Measurements from ENCODE around the gene PIK3R2.

DNA sequence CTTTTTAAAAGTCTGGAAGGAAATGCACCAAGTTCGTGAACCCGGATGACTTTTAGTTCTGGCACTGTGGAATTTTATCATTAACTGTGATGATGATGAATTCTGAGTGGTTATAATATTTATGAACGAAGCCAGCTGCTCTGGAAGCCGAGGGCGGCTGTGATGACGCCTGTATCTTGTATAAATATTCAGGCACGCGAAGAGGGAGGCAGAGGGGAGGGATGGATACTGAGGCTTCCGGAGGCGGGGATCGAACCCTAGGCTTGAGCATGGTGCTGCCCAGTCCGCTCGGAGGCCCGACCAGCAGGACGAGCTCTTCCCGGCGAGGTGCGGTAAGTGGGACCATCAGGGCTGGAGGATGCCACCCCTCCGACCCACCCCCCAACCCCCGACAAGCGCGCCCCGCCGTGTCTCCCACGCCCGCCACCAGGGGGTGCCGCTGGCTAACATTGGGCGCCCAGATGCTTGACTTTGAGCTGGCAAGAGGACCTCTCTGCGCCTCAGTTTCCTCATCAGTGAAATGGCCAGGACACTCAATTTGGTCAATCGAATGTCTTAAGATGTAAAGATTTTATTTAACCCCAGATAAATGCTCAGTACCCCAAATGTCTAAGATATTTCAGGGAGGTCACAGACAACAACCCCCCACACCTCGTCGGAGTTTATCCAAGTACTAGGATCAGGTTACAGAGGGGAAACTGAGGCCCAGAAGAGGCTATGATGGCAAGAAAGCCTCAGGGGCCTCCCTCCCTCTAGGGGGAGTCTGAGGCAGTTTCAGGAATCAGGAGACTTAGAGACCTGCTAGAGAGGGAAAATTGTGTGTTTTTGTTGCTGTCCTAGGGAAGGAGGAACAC lies 55.4 kb downstream of the PIK3R2 start:
- TF ChIP-seq, protein P1, sequence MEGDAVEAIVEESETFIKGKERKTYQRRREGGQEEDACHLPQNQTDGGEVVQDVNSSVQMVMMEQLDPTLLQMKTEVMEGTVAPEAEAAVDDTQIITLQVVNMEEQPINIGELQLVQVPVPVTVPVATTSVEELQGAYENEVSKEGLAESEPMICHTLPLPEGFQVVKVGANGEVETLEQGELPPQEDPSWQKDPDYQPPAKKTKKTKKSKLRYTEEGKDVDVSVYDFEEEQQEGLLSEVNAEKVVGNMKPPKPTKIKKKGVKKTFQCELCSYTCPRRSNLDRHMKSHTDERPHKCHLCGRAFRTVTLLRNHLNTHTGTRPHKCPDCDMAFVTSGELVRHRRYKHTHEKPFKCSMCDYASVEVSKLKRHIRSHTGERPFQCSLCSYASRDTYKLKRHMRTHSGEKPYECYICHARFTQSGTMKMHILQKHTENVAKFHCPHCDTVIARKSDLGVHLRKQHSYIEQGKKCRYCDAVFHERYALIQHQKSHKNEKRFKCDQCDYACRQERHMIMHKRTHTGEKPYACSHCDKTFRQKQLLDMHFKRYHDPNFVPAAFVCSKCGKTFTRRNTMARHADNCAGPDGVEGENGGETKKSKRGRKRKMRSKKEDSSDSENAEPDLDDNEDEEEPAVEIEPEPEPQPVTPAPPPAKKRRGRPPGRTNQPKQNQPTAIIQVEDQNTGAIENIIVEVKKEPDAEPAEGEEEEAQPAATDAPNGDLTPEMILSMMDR (IDR thresholded peaks at IDR 0.05; ENCODE audit: low read length): peak; percentile 68
- no peak for TF ChIP-seq EZH2 (IDR thresholded peaks at IDR 0.05; ENCODE audit: borderline replicate concordance, low read length)

All from OCI-LY1 (cell line).